ENCODE data around the gene PEAK3. TPM values are rescaled to one million over a fixed set of nuclear protein-coding genes. Genes with fewer than 3 reads are reported as not detected.
A peak's percentile ranks its signal among the peaks of the same experiment; 100 is the strongest.

PEAK3 gene
- total and polyA plus RNA-seq, 2 donors (not counting 1 experiment from before 2014, with no cell fraction given) = 0.18 to 0.71 TPM

GRCh38 chr19:2226051-2226839, 55.7 kb downstream of the PEAK3 start:
- Histone ChIP-seq H3K27ac (ENCODE audit: low read length in 2 of 2) (no peak overlapping the region), H2AFZ (ENCODE audit: insufficient read depth, low read depth, low read length, poor library complexity, severe bottlenecking) (no peak overlapping the region), H4K20me1 (ENCODE audit: control insufficient read depth, insufficient read depth, low read length, poor library complexity, severe bottlenecking) (peaks cover 26% of the 10 kb centered on the region), H3K9me3 (ENCODE audit: control extremely low read depth in 1 of 3, control insufficient read depth in 2 of 3, insufficient read depth in 1 of 3, low read length in 2 of 3) (no peaks in the 10 kb centered on the region), H3K4me2 (replicated peaks; ENCODE audit: low read depth, low read length, poor library complexity, severe bottlenecking) (no peak overlapping the region), H3K27me3 (replicated peaks in 1 of 4; ENCODE audit: control extremely low read depth in 1 of 4, control insufficient read depth in 3 of 4, insufficient read depth in 4 of 4, low read length in 3 of 4) (no peaks in the 10 kb centered on the region), H3K4me3 (ENCODE audit: control extremely low read depth in 1 of 5, extremely low read depth in 1 of 5, insufficient read depth in 1 of 5, low read depth in 2 of 5, low read length in 4 of 5) (no peak overlapping the region), H3K36me3 (replicated peaks in 1 of 2; ENCODE audit: control extremely low read depth in 1 of 2, control insufficient read depth in 1 of 2, extremely low read depth in 1 of 2, insufficient read depth in 2 of 2, low read length in 1 of 2) (peaks cover 0 to 57% of the 10 kb centered on the region in 2 experiments), H3K9ac (ENCODE audit: low read length) (no peak overlapping the region), H3K79me2 (ENCODE audit: control insufficient read depth, insufficient read depth, low read length) (peaks cover 22% of the 10 kb centered on the region), H3K4me1 (ENCODE audit: control insufficient read depth in 2 of 2, insufficient read depth in 2 of 2, low read length in 2 of 2) (peaks cover 16 to 40% of the 10 kb centered on the region in 2 donors)
- TF ChIP-seq, protein P1, sequence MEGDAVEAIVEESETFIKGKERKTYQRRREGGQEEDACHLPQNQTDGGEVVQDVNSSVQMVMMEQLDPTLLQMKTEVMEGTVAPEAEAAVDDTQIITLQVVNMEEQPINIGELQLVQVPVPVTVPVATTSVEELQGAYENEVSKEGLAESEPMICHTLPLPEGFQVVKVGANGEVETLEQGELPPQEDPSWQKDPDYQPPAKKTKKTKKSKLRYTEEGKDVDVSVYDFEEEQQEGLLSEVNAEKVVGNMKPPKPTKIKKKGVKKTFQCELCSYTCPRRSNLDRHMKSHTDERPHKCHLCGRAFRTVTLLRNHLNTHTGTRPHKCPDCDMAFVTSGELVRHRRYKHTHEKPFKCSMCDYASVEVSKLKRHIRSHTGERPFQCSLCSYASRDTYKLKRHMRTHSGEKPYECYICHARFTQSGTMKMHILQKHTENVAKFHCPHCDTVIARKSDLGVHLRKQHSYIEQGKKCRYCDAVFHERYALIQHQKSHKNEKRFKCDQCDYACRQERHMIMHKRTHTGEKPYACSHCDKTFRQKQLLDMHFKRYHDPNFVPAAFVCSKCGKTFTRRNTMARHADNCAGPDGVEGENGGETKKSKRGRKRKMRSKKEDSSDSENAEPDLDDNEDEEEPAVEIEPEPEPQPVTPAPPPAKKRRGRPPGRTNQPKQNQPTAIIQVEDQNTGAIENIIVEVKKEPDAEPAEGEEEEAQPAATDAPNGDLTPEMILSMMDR (IDR thresholded peaks at IDR 0.05) = no peak
- no peak for TF ChIP-seq EZH2 (IDR thresholded peaks at IDR 0.05; ENCODE audit: borderline replicate concordance, insufficient read depth, low read depth, low read length, poor library complexity, severe bottlenecking)
- H3K4me3 Mint-ChIP-seq = no peak overlapping the region
- ATAC-seq (ENCODE audit: low read depth) (no peak), DNase-seq (no peak)
- H3K4me1 Mint-ChIP-seq = peaks cover 36% of the 10 kb centered on the region
- no peaks in the 10 kb centered on the region for H3K27me3 Mint-ChIP-seq
- ChIA-PET CTCF (interaction anchor here (0.5 to 0.8 kb wide), 3 partner anchors 39 to 484 kb away, joined by 3 read pairs; no protein-coding TSS in a partner anchor), POLR2A (interaction anchor here (0.7 to 1.4 kb wide), 2 partner anchors 10 to 168 kb away, joined by 4 read pairs; no protein-coding TSS in a partner anchor)
- intact Hi-C loops (cut with micrococcal nuclease) = no loop called here
- H3K27ac Mint-ChIP-seq = peak overlapping the region; percentile 10
- no peaks in the 10 kb centered on the region for H3K9me3 Mint-ChIP-seq (ENCODE audit: insufficient read depth)
- 96% methylated on average over 56 of the region's 59 CpGs for WGBS (ENCODE audit: insufficient coverage)

DNA sequence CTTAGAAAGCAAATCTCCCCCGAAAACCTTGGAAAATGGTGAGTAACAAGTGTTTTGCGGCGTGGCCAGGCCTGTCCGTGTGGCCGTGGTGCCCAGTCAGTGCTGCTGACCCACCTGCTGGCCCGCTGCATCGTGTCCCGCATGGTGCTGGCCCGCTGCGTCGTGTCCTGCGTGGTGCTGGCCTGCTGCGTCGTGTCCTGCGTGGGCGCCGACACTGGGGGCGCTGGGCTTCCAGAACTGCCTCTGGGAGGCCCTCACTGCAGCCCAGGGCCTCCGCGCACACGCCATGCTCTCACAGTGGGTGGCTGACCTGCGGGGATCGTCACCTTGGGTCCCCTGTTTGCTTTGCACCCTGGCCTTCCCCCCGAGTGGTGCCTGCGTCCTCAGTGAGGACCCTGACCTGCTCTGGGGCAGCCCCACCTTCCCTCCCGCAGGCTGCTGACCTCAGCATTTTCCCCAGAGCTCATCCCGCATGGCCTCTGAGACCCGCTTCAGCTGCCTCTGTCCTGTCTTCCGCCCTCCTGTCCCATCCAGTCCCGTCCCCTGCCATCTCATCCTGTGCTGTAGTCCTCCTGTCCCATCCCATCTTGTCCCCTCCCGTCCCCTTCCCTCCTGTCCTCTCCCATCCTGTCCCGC, 56.4 kb downstream of the PEAK3 start:
- Histone ChIP-seq H3K79me2 (ENCODE audit: control insufficient read depth, insufficient read depth, low read length) (peaks cover 20% of the 10 kb centered on the region), H3K36me3 (replicated peaks in 1 of 2; ENCODE audit: control extremely low read depth in 1 of 2, control insufficient read depth in 1 of 2, extremely low read depth in 1 of 2, insufficient read depth in 2 of 2, low read length in 1 of 2) (peaks cover 0 to 53% of the 10 kb centered on the region in 2 experiments), H3K4me2 (replicated peaks; ENCODE audit: low read depth, low read length, poor library complexity, severe bottlenecking) (no peak overlapping the region), H3K9ac (ENCODE audit: low read length) (no peak overlapping the region), H2AFZ (ENCODE audit: insufficient read depth, low read depth, low read length, poor library complexity, severe bottlenecking) (no peak overlapping the region), H3K9me3 (ENCODE audit: control extremely low read depth in 1 of 3, control insufficient read depth in 2 of 3, insufficient read depth in 1 of 3, low read length in 2 of 3) (no peaks in the 10 kb centered on the region), H3K27ac (ENCODE audit: low read length in 2 of 2) (no peak overlapping the region), H3K27me3 (replicated peaks in 1 of 4; ENCODE audit: control extremely low read depth in 1 of 4, control insufficient read depth in 3 of 4, insufficient read depth in 4 of 4, low read length in 3 of 4) (no peaks in the 10 kb centered on the region), H3K4me1 (ENCODE audit: control insufficient read depth in 2 of 2, insufficient read depth in 2 of 2, low read length in 2 of 2) (peaks cover 16 to 40% of the 10 kb centered on the region in 2 donors), H3K4me3 (ENCODE audit: control extremely low read depth in 1 of 5, extremely low read depth in 1 of 5, insufficient read depth in 1 of 5, low read depth in 2 of 5, low read length in 4 of 5) (no peak overlapping the region), H4K20me1 (ENCODE audit: control insufficient read depth, insufficient read depth, low read length, poor library complexity, severe bottlenecking) (peaks cover 19% of the 10 kb centered on the region)
- WGBS (ENCODE audit: insufficient coverage) = 98% methylated on average over 32 of the region's 32 CpGs
- no peak for TF ChIP-seq EZH2 (IDR thresholded peaks at IDR 0.05; ENCODE audit: borderline replicate concordance, insufficient read depth, low read depth, low read length, poor library complexity, severe bottlenecking)
- TF ChIP-seq, protein P1 (IDR thresholded peaks at IDR 0.05) = no peak
- Mint-ChIP-seq H3K4me3 (no peak overlapping the region), H3K9me3 (ENCODE audit: insufficient read depth) (no peaks in the 10 kb centered on the region), H3K4me1 (peaks cover 36% of the 10 kb centered on the region), H3K27ac (peak overlapping the region; percentile 46), H3K27me3 (no peaks in the 10 kb centered on the region)
- no peak for DNase-seq
- intact Hi-C loops (cut with micrococcal nuclease) = no loop called here
- CTCF ChIA-PET = no interaction called here
- ATAC-seq (ENCODE audit: low read depth) = no peak
- POLR2A ChIA-PET = no interaction called here

Measured in B cell (primary cell).